HG02870 (cell line): ENCODE results near the gene PLBD1.

Source experiments
- ATAC-seq: cut with Tn5 transposase; IDR thresholded peaks from one replicate; pipeline ENCODE4 v1.9.1; 2021; ENCODE audit warnings: mild to moderate bottlenecking, moderate library complexity; ENCODE audit not compliant: unreplicated experiment

The PLBD1 gene

GRCh38 chr12:14514154-14514842 is 53.4 kb downstream of the PLBD1 start:
- ATAC-seq: no peak

- ATAC-seq: no peak
Observed at GRCh38 chr12:14510574-14510973, 57.1 kb downstream of the PLBD1 start.

- no peak for ATAC-seq
Observed at GRCh38 chr12:14505626-14506596, 61.8 kb downstream of the PLBD1 start.

GRCh38 chr12:14495326-14495725 is 72.4 kb downstream of the PLBD1 start:
- ATAC-seq: no peak

DNA sequence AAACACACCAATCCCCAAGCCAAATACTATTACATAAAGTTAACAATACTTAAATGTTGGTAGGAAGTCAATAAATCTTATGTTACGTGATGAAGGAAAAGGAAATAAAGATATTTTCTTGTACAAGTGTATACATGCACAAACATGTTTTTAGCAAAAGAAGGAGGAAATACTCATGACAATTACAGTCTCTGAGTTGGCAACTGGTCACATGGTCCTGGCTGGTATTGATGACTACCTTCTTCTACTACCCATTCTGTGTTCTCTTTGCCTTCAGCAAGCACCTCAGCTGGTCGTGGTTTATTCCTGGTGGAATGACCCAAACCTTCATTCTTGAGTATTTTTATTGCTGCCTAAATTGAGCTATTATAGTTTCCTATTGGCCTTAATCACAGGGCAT is 84.8 kb downstream of the PLBD1 start:
- ATAC-seq: no peak

- no peak for ATAC-seq
Observed at GRCh38 chr12:14482361-14482760, 85.3 kb downstream of the PLBD1 start.

DNA sequence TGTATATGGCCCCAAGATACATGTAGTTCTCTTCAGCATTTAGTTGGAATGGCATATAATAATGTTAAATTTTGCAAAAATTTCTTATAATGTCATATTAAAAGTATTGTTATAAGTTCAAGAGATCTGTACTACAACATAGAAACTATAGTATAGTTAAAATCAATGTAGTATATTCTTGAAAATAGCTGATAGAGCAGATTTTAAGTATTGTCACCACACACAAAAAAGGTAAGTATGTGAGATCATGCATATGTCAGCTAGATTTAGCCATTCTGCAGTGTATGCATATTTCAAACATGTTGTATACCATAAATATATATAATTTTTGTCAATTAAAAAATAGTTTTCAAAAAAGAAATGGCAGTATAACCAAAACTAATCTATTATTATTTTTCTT is 86.5 kb downstream of the PLBD1 start:
- no peak for ATAC-seq

DNA sequence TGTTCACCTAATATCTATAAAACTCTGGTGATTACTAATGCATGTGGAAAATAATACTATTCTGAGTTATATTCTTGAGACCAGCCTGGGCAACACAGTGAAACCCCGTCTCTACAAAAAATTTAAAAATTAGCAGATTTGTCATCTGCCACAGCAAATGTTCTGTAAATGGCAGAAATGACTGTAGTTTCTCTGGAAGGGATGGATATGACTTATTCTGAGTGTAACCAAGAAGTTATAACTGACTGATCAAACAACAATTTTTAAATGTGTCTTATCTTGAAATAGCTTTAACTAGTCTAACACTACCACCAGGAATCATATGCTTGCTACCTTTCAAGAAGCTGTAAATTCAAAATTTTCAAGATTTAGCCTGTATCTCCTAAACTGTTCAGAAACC is 88.7 kb downstream of the PLBD1 start:
- ATAC-seq: no peak

GRCh38 chr12:14473707-14474287 is 93.9 kb downstream of the PLBD1 start:
- ATAC-seq: no peak

GRCh38 chr12:14471497-14471896 is 96.2 kb downstream of the PLBD1 start:
- ATAC-seq: no peak

DNA sequence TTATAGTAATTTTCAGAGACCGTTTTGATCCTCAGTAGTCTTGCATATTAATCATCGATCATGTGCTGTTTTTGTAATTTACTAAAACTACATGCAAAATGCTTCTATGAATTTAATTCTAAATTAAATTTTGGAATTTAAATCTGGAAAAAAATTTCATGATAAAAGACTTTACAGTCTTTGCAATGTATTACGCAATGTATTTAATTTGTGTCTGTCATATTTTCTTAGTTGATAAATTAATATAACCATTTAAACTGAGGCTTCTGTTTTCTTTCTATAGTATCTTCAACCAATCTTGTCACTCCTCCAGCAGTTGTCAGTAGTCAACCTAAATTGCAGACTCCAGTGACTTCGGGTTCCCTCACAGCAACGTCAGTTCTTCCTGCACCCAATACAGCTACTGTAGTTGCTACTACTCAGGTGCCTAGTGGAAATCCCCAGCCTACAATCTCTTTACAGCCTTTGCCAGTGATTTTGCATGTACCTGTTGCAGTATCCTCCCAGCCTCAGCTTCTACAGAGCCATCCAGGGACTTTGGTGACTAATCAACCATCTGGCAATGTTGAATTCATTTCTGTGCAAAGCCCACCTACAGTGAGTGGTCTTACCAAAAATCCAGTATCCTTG is 107.4 kb downstream of the PLBD1 start:
- no peak for ATAC-seq

DNA sequence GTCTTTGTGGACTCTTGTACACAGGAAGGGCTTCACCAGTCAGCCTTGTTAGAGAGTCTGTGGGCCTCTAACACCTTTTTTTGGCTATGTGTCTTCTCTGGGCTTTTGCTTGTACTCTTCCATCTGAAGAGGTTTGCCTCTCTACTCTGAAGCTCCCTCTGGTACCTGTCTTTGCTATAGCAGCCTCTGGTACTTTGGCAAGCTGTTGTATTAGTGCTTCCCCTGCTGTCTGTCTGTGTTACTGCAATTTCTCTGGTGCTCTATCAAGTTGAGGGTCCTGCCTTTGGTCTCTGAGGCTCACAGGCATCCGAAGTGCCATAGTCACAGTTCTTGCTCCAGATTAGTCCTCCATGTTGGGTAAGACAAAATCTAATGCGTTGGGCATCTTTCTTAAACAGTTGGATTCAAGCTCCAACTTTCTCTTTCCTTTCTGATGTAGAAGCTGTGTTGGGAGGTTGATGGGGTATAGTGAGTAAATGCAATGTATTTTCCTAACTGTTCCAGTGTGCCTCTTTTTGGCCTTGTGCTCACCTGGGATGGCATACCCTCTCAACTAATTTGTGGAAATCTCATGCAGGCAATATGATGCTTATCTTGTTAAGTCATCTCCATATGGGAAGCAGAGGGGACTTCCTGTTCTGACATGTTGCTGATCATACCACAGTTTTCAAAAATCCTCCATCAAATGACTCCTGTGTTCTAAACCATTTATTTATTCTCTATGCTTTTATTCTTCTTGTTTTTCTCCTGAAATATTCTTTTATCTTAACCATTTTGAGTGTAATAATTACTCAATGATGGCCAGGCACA is 113.4 kb downstream of the PLBD1 start:
- peak; percentile 67 for ATAC-seq
